ENCODE results near the gene RIMS1. TPM values are rescaled to one million over a fixed set of nuclear protein-coding genes. Genes with fewer than 3 reads are reported as not detected.

Gene RIMS1
- total RNA-seq, 1 donor from 2014 or later, result 5.6 TPM

- peak overlapping the region; percentile 49 for H3K27ac Mint-ChIP-seq
- H3K9me3 Mint-ChIP-seq (ENCODE audit: low read depth), result no peaks in the 10 kb centered on the region
- peaks cover 2% of the 10 kb centered on the region for H3K27me3 Mint-ChIP-seq
- peaks cover 22% of the 10 kb centered on the region for H3K4me1 Mint-ChIP-seq (ENCODE audit: low read depth)
- TF ChIP-seq CTCF (IDR thresholded peaks at IDR 0.05; ENCODE audit: unreplicated experiment), result no peak
- DNase-seq (ENCODE audit: low spot score, unreplicated experiment), result no peak
- no peak overlapping the region for H3K4me3 Mint-ChIP-seq (ENCODE audit: low read depth)
- no peaks in the 10 kb centered on the region for H3K36me3 Mint-ChIP-seq (ENCODE audit: insufficient read depth)
Observed at GRCh38 chr6:72413884-72414283, 527.5 kb downstream of the RIMS1 start.

GRCh38 chr6:72414657-72415056 is 528.3 kb downstream of the RIMS1 start:
- peaks cover 2% of the 10 kb centered on the region for H3K27me3 Mint-ChIP-seq
- no peak for DNase-seq (ENCODE audit: low spot score, unreplicated experiment)
- H3K4me3 Mint-ChIP-seq (ENCODE audit: low read depth), result no peak overlapping the region
- H3K27ac Mint-ChIP-seq, result no peak overlapping the region
- H3K4me1 Mint-ChIP-seq (ENCODE audit: low read depth), result peaks cover 22% of the 10 kb centered on the region
- H3K9me3 Mint-ChIP-seq (ENCODE audit: low read depth), result no peaks in the 10 kb centered on the region
- no peaks in the 10 kb centered on the region for H3K36me3 Mint-ChIP-seq (ENCODE audit: insufficient read depth)
- no peak for TF ChIP-seq CTCF (IDR thresholded peaks at IDR 0.05; ENCODE audit: unreplicated experiment)

GRCh38 chr6:72416744-72417465 is 530.6 kb downstream of the RIMS1 start:
- Mint-ChIP-seq H3K27ac (no peak overlapping the region), H3K9me3 (ENCODE audit: low read depth) (no peaks in the 10 kb centered on the region), H3K4me3 (ENCODE audit: low read depth) (no peak overlapping the region), H3K27me3 (peaks cover 2% of the 10 kb centered on the region), H3K36me3 (ENCODE audit: insufficient read depth) (no peaks in the 10 kb centered on the region), H3K4me1 (ENCODE audit: low read depth) (peaks cover 22% of the 10 kb centered on the region)
- DNase-seq (ENCODE audit: low spot score, unreplicated experiment), result no peak
- TF ChIP-seq CTCF (IDR thresholded peaks at IDR 0.05; ENCODE audit: unreplicated experiment), result no peak

GRCh38 chr6:72417759-72418158 is 531.4 kb downstream of the RIMS1 start:
- peaks cover 22% of the 10 kb centered on the region for H3K4me1 Mint-ChIP-seq (ENCODE audit: low read depth)

GRCh38 chr6:72418495-72418894 is 532.1 kb downstream of the RIMS1 start:
- Mint-ChIP-seq H3K27me3 (no peaks in the 10 kb centered on the region), H3K4me1 (ENCODE audit: low read depth) (peaks cover 20% of the 10 kb centered on the region), H3K4me3 (ENCODE audit: low read depth) (no peak overlapping the region), H3K27ac (no peak overlapping the region), H3K36me3 (ENCODE audit: insufficient read depth) (no peaks in the 10 kb centered on the region), H3K9me3 (ENCODE audit: low read depth) (no peaks in the 10 kb centered on the region)
- no peak for DNase-seq (ENCODE audit: low spot score, unreplicated experiment)
- no peak for TF ChIP-seq CTCF (IDR thresholded peaks at IDR 0.05; ENCODE audit: unreplicated experiment)

More at GRCh38 chr6:72417759-72418158, 531.4 kb downstream of the RIMS1 start:
- no peak for TF ChIP-seq CTCF (IDR thresholded peaks at IDR 0.05; ENCODE audit: unreplicated experiment)
- no peak overlapping the region for H3K4me3 Mint-ChIP-seq (ENCODE audit: low read depth)
- no peaks in the 10 kb centered on the region for H3K27me3 Mint-ChIP-seq
- H3K9me3 Mint-ChIP-seq (ENCODE audit: low read depth), result no peaks in the 10 kb centered on the region
- H3K27ac Mint-ChIP-seq, result no peak overlapping the region
- no peak for DNase-seq (ENCODE audit: low spot score, unreplicated experiment)
- no peaks in the 10 kb centered on the region for H3K36me3 Mint-ChIP-seq (ENCODE audit: insufficient read depth)
